Type B pancreatic cell (in vitro differentiated cells): Measurements from ENCODE around the gene KRTAP12-3. TPM values are rescaled to one million over a fixed set of nuclear protein-coding genes. Genes with fewer than 3 reads are reported as not detected.

ENCODE experiments used
- DNase-seq: peaks from one replicate; pipeline ENCODE4 v3.0.0; 2021; ENCODE audit warnings: mixed read lengths; ENCODE audit not compliant: unreplicated experiment; ENCODE audit errors: extremely low spot score
- H3K27ac Mint-ChIP-seq: 2 replicates; pipeline ENCODE4 v1.8.0; 2021; ENCODE audit warnings: mild to moderate bottlenecking, mixed read lengths
- H3K27me3 Mint-ChIP-seq: 2 replicates; pipeline ENCODE4 v1.8.0; 2021; ENCODE audit warnings: mixed read lengths
- H3K36me3 Mint-ChIP-seq: 2 replicates; pipeline ENCODE4 v1.8.0; 2021; ENCODE audit warnings: mixed read lengths
- H3K4me1 Mint-ChIP-seq: one replicate; pipeline ENCODE4 v1.8.0; 2021; ENCODE audit warnings: mixed read lengths; ENCODE audit not compliant: unreplicated experiment
- H3K4me3 Mint-ChIP-seq: 2 replicates; pipeline ENCODE4 v1.8.0; 2021; ENCODE audit warnings: mild to moderate bottlenecking, mixed read lengths
- H3K9me3 Mint-ChIP-seq: 2 replicates; pipeline ENCODE4 v1.8.0; 2021; ENCODE audit warnings: mixed read lengths
- CTCF ChIP-seq: fragments of 200-600 bp; sonication (generic); conservative IDR thresholded peaks from 2 replicates; pipeline ENCODE4 v1.5.0; 2021; ENCODE audit warnings: antibody characterized with exemption, mild to moderate bottlenecking
- total RNA-seq: library from RNA; stranded (reverse); gene quantifications from 2 replicates; pipeline ENCODE4 v1.2.1, GENCODE V29; 2021; ENCODE audit warnings: low replicate concordance

The KRTAP12-3 gene
- total RNA-seq, 1 donor from 2014 or later, result not detected

GRCh38 chr21:44648557-44649311 is 9.0 kb upstream of the KRTAP12-3 start:
- Mint-ChIP-seq H3K36me3 (no peaks in the 10 kb centered on the region), H3K4me1 (peaks cover 4% of the 10 kb centered on the region), H3K9me3 (peaks cover 9% of the 10 kb centered on the region), H3K27me3 (peaks cover 9% of the 10 kb centered on the region), H3K4me3 (no peak overlapping the region), H3K27ac (no peak overlapping the region)
- TF ChIP-seq CTCF, result no peak
- peak; percentile 60 for DNase-seq

DNA sequence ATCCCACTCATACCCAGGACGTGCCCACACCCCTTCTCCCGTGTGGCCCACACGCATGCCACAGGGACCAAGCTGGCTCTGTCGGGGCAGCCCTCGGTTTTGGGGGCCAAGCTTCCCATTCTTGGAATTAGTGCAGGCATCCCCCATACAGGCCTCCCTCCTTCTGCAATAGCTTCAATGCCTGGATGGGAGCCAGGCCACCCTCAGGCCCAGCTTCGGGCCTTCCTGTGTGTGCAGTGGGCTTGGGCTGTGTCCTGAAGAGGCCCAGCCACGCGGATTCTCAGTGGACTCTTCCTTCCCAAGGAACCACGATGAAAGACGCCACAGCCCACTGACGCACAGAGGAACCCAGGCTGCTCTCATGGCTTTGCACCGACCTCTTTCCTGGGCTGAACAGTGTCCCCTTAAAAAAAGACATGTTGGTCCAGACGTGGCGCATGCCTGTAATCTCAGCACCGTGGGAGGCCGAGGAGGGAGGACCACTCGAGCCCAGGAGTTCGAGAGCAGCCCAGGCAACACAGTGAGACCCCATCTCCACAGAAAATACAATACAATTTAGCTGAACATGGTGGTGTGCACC is 8.1 kb upstream of the KRTAP12-3 start:
- H3K4me1 Mint-ChIP-seq, result peaks cover 4% of the 10 kb centered on the region
- no peak overlapping the region for H3K4me3 Mint-ChIP-seq
- H3K36me3 Mint-ChIP-seq, result no peaks in the 10 kb centered on the region
- peaks cover 5% of the 10 kb centered on the region for H3K9me3 Mint-ChIP-seq
- DNase-seq, result peak; percentile 59
- H3K27me3 Mint-ChIP-seq, result peaks cover 7% of the 10 kb centered on the region
- no peak overlapping the region for H3K27ac Mint-ChIP-seq
- TF ChIP-seq CTCF, result no peak

GRCh38 chr21:44650265-44650972 is 7.3 kb upstream of the KRTAP12-3 start:
- TF ChIP-seq CTCF, result no peak
- Mint-ChIP-seq H3K27me3 (peaks cover 7% of the 10 kb centered on the region), H3K4me1 (peaks cover 4% of the 10 kb centered on the region), H3K4me3 (no peak overlapping the region), H3K9me3 (no peaks in the 10 kb centered on the region), H3K36me3 (no peaks in the 10 kb centered on the region), H3K27ac (no peak overlapping the region)
- peak; percentile 60 for DNase-seq

DNA sequence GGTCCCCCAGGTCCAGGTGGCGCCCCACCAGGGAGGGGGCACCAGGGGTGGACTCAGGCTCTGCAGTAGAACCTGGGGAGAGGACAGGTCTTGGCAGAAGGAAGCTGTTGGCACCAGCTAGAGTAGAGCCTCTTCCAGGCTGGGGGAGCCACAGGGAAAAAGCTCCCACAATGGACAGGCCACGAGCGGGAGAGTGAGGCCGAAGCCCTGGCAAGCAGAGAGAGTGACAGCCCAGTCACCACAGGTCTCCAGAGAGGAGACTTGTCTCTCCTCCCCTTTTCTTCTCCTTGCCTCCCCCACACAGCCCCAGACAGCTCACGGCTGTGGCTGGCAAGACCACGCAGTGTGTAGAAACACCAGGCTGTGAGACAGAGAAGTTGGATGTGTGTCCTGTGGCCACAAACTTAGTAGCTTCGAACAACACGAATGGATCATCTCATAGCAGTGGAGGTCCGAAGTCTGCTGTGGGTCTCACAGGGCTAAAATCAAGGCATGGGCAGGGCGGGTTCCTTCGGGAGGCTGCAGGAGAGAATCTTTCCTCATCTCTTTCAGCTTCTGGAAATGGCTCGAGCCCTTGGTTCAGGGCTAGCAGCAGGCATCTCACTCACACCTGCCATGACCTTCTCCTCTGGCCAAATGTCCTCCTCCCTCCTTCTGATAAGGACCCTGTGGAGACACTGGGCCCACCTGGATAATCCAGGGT is 6.6 kb upstream of the KRTAP12-3 start:
- Mint-ChIP-seq H3K9me3 (peaks cover 2% of the 10 kb centered on the region), H3K27ac (no peak overlapping the region), H3K4me3 (no peak overlapping the region), H3K4me1 (peaks cover 4% of the 10 kb centered on the region), H3K27me3 (peaks cover 7% of the 10 kb centered on the region), H3K36me3 (no peaks in the 10 kb centered on the region)
- peak; percentile 39 for DNase-seq
- TF ChIP-seq CTCF, result no peak

- DNase-seq, result peak; percentile 48
- no peaks in the 10 kb centered on the region for H3K27me3 Mint-ChIP-seq
- no peak overlapping the region for H3K4me3 Mint-ChIP-seq
Measured at GRCh38 chr21:44653123-44653522, 4.6 kb upstream of the KRTAP12-3 start.

More at GRCh38 chr21:44653123-44653522, 4.6 kb upstream of the KRTAP12-3 start:
- H3K9me3 Mint-ChIP-seq, result peaks cover 13% of the 10 kb centered on the region
- H3K27ac Mint-ChIP-seq, result no peak overlapping the region
- TF ChIP-seq CTCF, result no peak
- H3K4me1 Mint-ChIP-seq, result no peaks in the 10 kb centered on the region
- H3K36me3 Mint-ChIP-seq, result no peaks in the 10 kb centered on the region
